CD8-positive, alpha-beta memory T cell (primary cell): ENCODE results near the gene MGAT3. TPM values are rescaled to one million over a fixed set of nuclear protein-coding genes. Genes with fewer than 3 reads are reported as not detected.
"Not testable (repeated sequence)": the region's sequence is repeated elsewhere in the genome, so short reads cannot be mapped to it uniquely, and the experiment has no call there.

Experiments
- CTCF ChIA-PET: fragments of 350-600 bp; sonication (Branson Sonifier 250); formaldehyde crosslinking; loops from one replicate; lab custom pipeline; 2021; ENCODE audit warnings: antibody characterized with exemption; lab: Charles Lee
- POLR2A ChIA-PET: fragments of 350-600 bp; sonication (Branson Sonifier 250); formaldehyde crosslinking; loops from one replicate; lab custom pipeline; 2021; ENCODE audit warnings: antibody characterized with exemption; lab: Charles Lee
- DNase-seq, 5 donors: peaks; one replicate each; pipeline versions ENCODE4 v3.0.0 to v3.0.0-alpha.2; 2020 to 2022; ENCODE audit warnings: mixed read lengths in 1 of 5
- H3K27ac ChIP-seq: one replicate; pipeline ENCODE4 v1.7.0; 2013; ENCODE audit warnings: low read depth, mild to moderate bottlenecking, low read length, moderate library complexity
- H3K27me3 ChIP-seq: 2 replicates; pipeline ENCODE4 v1.7.0; 2013; ENCODE audit warnings: low read length, mild to moderate bottlenecking; ENCODE audit not compliant: insufficient read depth, poor library complexity, severe bottlenecking
- H3K36me3 ChIP-seq: 2 replicates; pipeline ENCODE4 v1.7.0; 2013; ENCODE audit warnings: mild to moderate bottlenecking, low read length, moderate library complexity; ENCODE audit not compliant: insufficient read depth
- H3K4me1 ChIP-seq: 2 replicates; pipeline ENCODE4 v1.7.0; 2013; ENCODE audit warnings: mild to moderate bottlenecking, low read length, moderate library complexity; ENCODE audit not compliant: insufficient read depth
- H3K4me3 ChIP-seq: 2 replicates; pipeline ENCODE4 v1.7.0; 2013; ENCODE audit warnings: mild to moderate bottlenecking, low read length
- H3K9me3 ChIP-seq: 2 replicates; pipeline ENCODE4 v1.7.0; 2013; ENCODE audit warnings: mild to moderate bottlenecking, low read length
- H3K27ac Mint-ChIP-seq, 8 donors: one replicate each; pipeline ENCODE4 v1.8.0; 2020 to 2021; ENCODE audit warnings: mixed read lengths in 8 of 8, mild to moderate bottlenecking in 6 of 8, inconsistent platforms in 3 of 8, moderate library complexity in 3 of 8
- H3K27me3 Mint-ChIP-seq, 2 donors: one replicate each; pipeline ENCODE4 v1.8.0; 2020 to 2021; ENCODE audit warnings: mixed read lengths in 2 of 2, mild to moderate bottlenecking in 1 of 2, moderate library complexity in 1 of 2
- H3K36me3 Mint-ChIP-seq, 3 donors: one replicate each; pipeline ENCODE4 v1.8.0; 2020 to 2021; ENCODE audit warnings: mixed read lengths in 3 of 3, inconsistent platforms in 1 of 3, mild to moderate bottlenecking in 1 of 3
- H3K4me1 Mint-ChIP-seq, 3 donors: one replicate each; pipeline ENCODE4 v1.8.0; 2020 to 2021; ENCODE audit warnings: mixed read lengths in 3 of 3, inconsistent platforms in 1 of 3, mild to moderate bottlenecking in 1 of 3
- H3K4me3 Mint-ChIP-seq, 7 donors: one replicate each; pipeline ENCODE4 v1.8.0; 2020 to 2021; ENCODE audit warnings: mixed read lengths in 7 of 7, mild to moderate bottlenecking in 6 of 7, moderate library complexity in 4 of 7, inconsistent platforms in 2 of 7
- H3K9me3 Mint-ChIP-seq, 5 donors: one replicate each; pipeline ENCODE4 v1.8.0; 2020 to 2022; ENCODE audit warnings: mixed read lengths in 5 of 5, mild to moderate bottlenecking in 3 of 5, moderate library complexity in 2 of 5, inconsistent platforms in 1 of 5
- polyA plus RNA-seq: library from polyadenylated mRNA; unstranded; fragments of 300-500 nt; fragmentation: Illumina TruSeq; gene quantifications from one replicate; pipeline ENCODE4 v1.2.3, GENCODE V29; 2021
- total RNA-seq, 2 experiments: library from RNA; stranded (reverse); gene quantifications; one replicate each; pipeline ENCODE4 v1.2.3, GENCODE V29; 2021

MGAT3 gene
- under 1 TPM; 0.27 to 0.37 TPM for total RNA-seq
- 0.03 TPM for polyA plus RNA-seq

GRCh38 chr22:39456522-39457197 is at the start of gene MGAT3:
TSS of gene MGAT3 (plus strand) at chr22:39457012. CDS start at chr22:39487348, 30,336 bp downstream.
- H3K4me3 Mint-ChIP-seq, result peak within 1 kb of the TSS; percentile 46 to 75 (median 72)
- peak within 1 kb of the TSS in 1 of 8 donors; percentile 19 for H3K27ac Mint-ChIP-seq
- DNase-seq, result no peak
- peaks cover 10% of the 10 kb centered on the region for H3K27me3 ChIP-seq
- H3K4me1 Mint-ChIP-seq, result peaks cover 12 to 26% (median 17%) of the 10 kb centered on the region in 3 donors
- H3K27ac ChIP-seq, result peak within 1 kb of the TSS; percentile 54
- peaks cover 0 to 4% (median 2%) of the 10 kb centered on the region in 5 donors for H3K9me3 Mint-ChIP-seq
- POLR2A ChIA-PET, result no interaction called here
- no peak within 1 kb of the TSS for H3K4me3 ChIP-seq
- no peaks in the 10 kb centered on the region for H3K36me3 ChIP-seq
- no peaks in the 10 kb centered on the region for H3K9me3 ChIP-seq
- peaks cover 33 to 49% of the 10 kb centered on the region in 2 donors for H3K27me3 Mint-ChIP-seq
- CTCF ChIA-PET, result interaction anchor here (1.6 kb wide), 1 partner anchor 18 kb away, joined by 5 read pairs; no protein-coding TSS in a partner anchor
- H3K4me1 ChIP-seq, result peaks cover 14% of the 10 kb centered on the region
- H3K36me3 Mint-ChIP-seq, result peaks cover 0 to 3% (median 0%) of the 10 kb centered on the region in 3 donors

GRCh38 chr22:39408173-39408572 is 48.6 kb upstream of the MGAT3 start:
- no peak overlapping the region for H3K4me3 Mint-ChIP-seq
- POLR2A ChIA-PET, result no interaction called here
- peaks cover 33 to 71% (median 65%) of the 10 kb centered on the region in 3 donors for H3K4me1 Mint-ChIP-seq
- H3K36me3 Mint-ChIP-seq, result peaks cover 0 to 38% (median 7%) of the 10 kb centered on the region in 3 donors
- H3K27me3 Mint-ChIP-seq, result no peaks in the 10 kb centered on the region
- H3K9me3 ChIP-seq, result no peaks in the 10 kb centered on the region
- H3K9me3 Mint-ChIP-seq, result no peaks in the 10 kb centered on the region
- H3K27me3 ChIP-seq, result no peaks in the 10 kb centered on the region
- CTCF ChIA-PET, result interaction anchor here (0.7 kb wide), 1 partner anchor 9 kb away, joined by 3 read pairs; the partner anchor contains the start of gene TAB1
- H3K27ac Mint-ChIP-seq, result peak overlapping the region in 1 of 8 donors; percentile 61
- peaks cover 22% of the 10 kb centered on the region for H3K4me1 ChIP-seq
- no peaks in the 10 kb centered on the region for H3K36me3 ChIP-seq
- H3K4me3 ChIP-seq, result no peak overlapping the region
- DNase-seq, result no peak
- H3K27ac ChIP-seq, result no peak overlapping the region

GRCh38 chr22:39408807-39409206 is 48.0 kb upstream of the MGAT3 start:
- H3K4me3 Mint-ChIP-seq, result no peak overlapping the region
- Histone ChIP-seq H3K4me3 (no peak overlapping the region), H3K36me3 (no peaks in the 10 kb centered on the region), H3K27ac (no peak overlapping the region), H3K4me1 (peaks cover 28% of the 10 kb centered on the region), H3K9me3 (no peaks in the 10 kb centered on the region), H3K27me3 (no peaks in the 10 kb centered on the region)
- no peaks in the 10 kb centered on the region for H3K9me3 Mint-ChIP-seq
- H3K27me3 Mint-ChIP-seq, result no peaks in the 10 kb centered on the region
- no peak for DNase-seq
- POLR2A ChIA-PET, result no interaction called here
- CTCF ChIA-PET, result interaction anchor here (0.7 kb wide), 1 partner anchor 9 kb away, joined by 4 read pairs; the partner anchor contains the start of gene TAB1
- peaks cover 0 to 34% (median 7%) of the 10 kb centered on the region in 3 donors for H3K36me3 Mint-ChIP-seq
- H3K27ac Mint-ChIP-seq, result peak overlapping the region in 1 of 8 donors; percentile 14
- peaks cover 36 to 74% (median 67%) of the 10 kb centered on the region in 3 donors for H3K4me1 Mint-ChIP-seq

- H3K27me3 Mint-ChIP-seq, result no peaks in the 10 kb centered on the region
- ChIA-PET CTCF (interaction anchor here (0.7 kb wide), 1 partner anchor 10 kb away, joined by 4 read pairs; the partner anchor contains the start of gene TAB1), POLR2A (no interaction called here)
- peaks cover 0 to 31% (median 4%) of the 10 kb centered on the region in 3 donors for H3K36me3 Mint-ChIP-seq
- Histone ChIP-seq H3K4me1 (peaks cover 36% of the 10 kb centered on the region), H3K27ac (no peak overlapping the region), H3K36me3 (no peaks in the 10 kb centered on the region), H3K27me3 (no peaks in the 10 kb centered on the region), H3K9me3 (no peaks in the 10 kb centered on the region), H3K4me3 (no peak overlapping the region)
- no peak overlapping the region for H3K4me3 Mint-ChIP-seq
- H3K9me3 Mint-ChIP-seq, result no peaks in the 10 kb centered on the region
- no peak for DNase-seq
- H3K4me1 Mint-ChIP-seq, result peaks cover 38 to 78% (median 67%) of the 10 kb centered on the region in 3 donors
- no peak overlapping the region for H3K27ac Mint-ChIP-seq
Measured at GRCh38 chr22:39409516-39410029, 47.2 kb upstream of the MGAT3 start.

- Mint-ChIP-seq H3K27me3 (no peaks in the 10 kb centered on the region), H3K4me3 (no peak overlapping the region), H3K36me3 (peaks cover 0 to 29% (median 4%) of the 10 kb centered on the region in 3 donors), H3K9me3 (no peaks in the 10 kb centered on the region), H3K27ac (no peak overlapping the region), H3K4me1 (peaks cover 38 to 75% (median 62%) of the 10 kb centered on the region in 3 donors)
- DNase-seq, result no peak
- Histone ChIP-seq H3K36me3 (no peaks in the 10 kb centered on the region), H3K27ac (no peak overlapping the region), H3K4me3 (no peak overlapping the region), H3K9me3 (no peaks in the 10 kb centered on the region), H3K27me3 (no peaks in the 10 kb centered on the region), H3K4me1 (peaks cover 43% of the 10 kb centered on the region)
- ChIA-PET POLR2A (interaction anchor here (0.9 kb wide), 1 partner anchor 11 kb away, joined by 3 read pairs; the partner anchor contains the start of gene TAB1), CTCF (interaction anchor here (6.0 kb wide), 1 partner anchor 10 kb away, joined by 35 read pairs; the partner anchor contains the start of gene TAB1)
Measured at GRCh38 chr22:39410264-39410663, 46.5 kb upstream of the MGAT3 start.

- not testable (repeated sequence) for H3K36me3 ChIP-seq, H3K9me3 Mint-ChIP-seq, H3K27me3 Mint-ChIP-seq, H3K4me3 ChIP-seq, H3K27me3 ChIP-seq, H3K9me3 ChIP-seq, H3K27ac ChIP-seq, DNase-seq
- ChIA-PET POLR2A (interaction anchor here (0.9 to 1.6 kb wide), 3 partner anchors 12 to 108 kb away, joined by 3 to 10 read pairs (median 4); partner anchors contain the start of genes ATF4 and TAB1), CTCF (interaction anchor here (0.7 to 6.0 kb wide), 5 partner anchors 12 to 180 kb away, joined by 3 to 35 read pairs (median 5); partner anchors contain the start of genes MIEF1 and TAB1)
- Mint-ChIP-seq H3K36me3 (peaks cover 0 to 37% (median 4%) of the 10 kb centered on the region in 3 donors), H3K27ac (peak overlapping the region in 7 of 8 donors; percentile 76 to 93 (median 84)), H3K4me3 (peak overlapping the region in 6 of 7 donors; percentile 54 to 79 (median 72)), H3K4me1 (peaks cover 35 to 67% (median 60%) of the 10 kb centered on the region in 3 donors)
- H3K4me1 ChIP-seq, result peaks cover 59% of the 10 kb centered on the region
Measured at GRCh38 chr22:39411828-39412365, 44.9 kb upstream of the MGAT3 start.

- H3K27me3 Mint-ChIP-seq, H3K9me3 ChIP-seq, H3K4me3 ChIP-seq, DNase-seq, H3K9me3 Mint-ChIP-seq, H3K27ac ChIP-seq, H3K27me3 ChIP-seq: not testable (repeated sequence)
- H3K27ac Mint-ChIP-seq, result peak overlapping the region in 3 of 8 donors; percentile 11 to 55 (median 15)
- H3K36me3 Mint-ChIP-seq, result peaks cover 0 to 42% (median 5%) of the 10 kb centered on the region in 3 donors
- Histone ChIP-seq H3K4me1 (peaks cover 62% of the 10 kb centered on the region), H3K36me3 (peaks cover 15% of the 10 kb centered on the region)
- peaks cover 32 to 56% (median 48%) of the 10 kb centered on the region in 3 donors for H3K4me1 Mint-ChIP-seq
- ChIA-PET POLR2A (interaction anchor here (0.6 to 1.0 kb wide), 4 partner anchors 9 to 1352 kb away, joined by 3 to 8 read pairs (median 4); partner anchors contain the start of gene TAB1), CTCF (interaction anchor here (0.9 to 6.0 kb wide), 4 partner anchors 13 to 89 kb away, joined by 3 to 35 read pairs (median 4); partner anchors contain the start of genes MIEF1 and TAB1)
- peak overlapping the region in 6 of 7 donors; percentile 23 to 79 (median 49) for H3K4me3 Mint-ChIP-seq
Measured at GRCh38 chr22:39413204-39413603, 43.6 kb upstream of the MGAT3 start.
